PC-3 (cell line): ENCODE results near the gene CDCP1.

ENCODE experiments used
- EZH2phosphoT487 ChIP-seq: fragments of 300-600 bp; sonication (generic); IDR thresholded peaks from 2 replicates; pipeline ENCODE4 v1.6.1; 2018; ENCODE audit warnings: mild to moderate bottlenecking, antibody characterized with exemption, low read length, borderline replicate concordance
- TF ChIP-seq, protein P1 (sequence below): fragments of 300-600 bp; sonication (generic); conservative IDR thresholded peaks from 2 replicates; pipeline ENCODE4 v1.5.1; 2017; ENCODE audit warnings: antibody characterized with exemption, low read depth, mild to moderate bottlenecking, low read length

DNA sequence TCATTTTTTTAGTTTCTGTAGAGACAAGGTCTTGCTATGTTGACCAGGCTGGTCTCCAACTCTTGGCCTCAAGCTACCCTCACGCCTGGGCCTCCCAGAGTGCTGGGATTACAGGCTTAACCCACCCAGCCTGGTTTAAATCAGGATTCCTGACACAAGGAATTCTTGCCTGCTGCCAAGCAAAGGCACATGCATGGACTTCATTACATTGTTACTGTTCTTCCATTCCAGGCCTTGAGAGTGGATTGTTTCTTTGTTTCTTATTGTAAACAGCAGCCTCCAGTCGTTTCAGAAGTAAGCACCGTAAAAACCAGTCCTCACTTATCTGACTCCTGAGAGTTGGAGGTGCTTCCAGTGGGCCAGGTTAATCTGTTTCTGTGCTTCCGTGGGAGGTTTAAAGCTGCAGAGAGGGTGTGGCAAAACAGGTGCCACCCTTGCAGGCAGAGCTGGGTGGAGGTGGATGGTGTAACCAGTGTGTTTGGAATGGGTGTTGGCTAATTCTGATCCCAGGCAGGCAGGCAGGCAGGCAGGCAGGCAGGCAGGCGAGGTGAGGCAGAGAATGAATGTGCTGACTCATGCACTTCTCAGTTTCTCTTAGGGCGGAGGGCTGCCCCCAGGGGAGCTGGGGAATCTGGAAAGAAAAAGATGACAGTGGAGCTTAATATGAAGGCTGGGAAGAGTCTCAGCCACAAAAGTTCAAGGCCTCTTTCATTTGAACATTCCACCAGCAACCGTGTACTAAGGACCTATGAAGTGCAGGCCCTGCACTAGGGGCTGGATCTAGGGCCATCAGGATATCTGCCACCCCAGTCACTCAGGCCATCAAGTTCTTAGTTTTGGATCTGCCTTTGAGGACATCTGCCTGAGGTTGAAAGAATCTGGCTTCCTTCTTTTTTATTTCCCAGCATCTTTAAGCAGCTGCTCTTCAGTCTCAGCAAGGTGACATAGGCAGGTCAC lies 37.0 kb upstream of the CDCP1 start:
- TF ChIP-seq, protein P1, sequence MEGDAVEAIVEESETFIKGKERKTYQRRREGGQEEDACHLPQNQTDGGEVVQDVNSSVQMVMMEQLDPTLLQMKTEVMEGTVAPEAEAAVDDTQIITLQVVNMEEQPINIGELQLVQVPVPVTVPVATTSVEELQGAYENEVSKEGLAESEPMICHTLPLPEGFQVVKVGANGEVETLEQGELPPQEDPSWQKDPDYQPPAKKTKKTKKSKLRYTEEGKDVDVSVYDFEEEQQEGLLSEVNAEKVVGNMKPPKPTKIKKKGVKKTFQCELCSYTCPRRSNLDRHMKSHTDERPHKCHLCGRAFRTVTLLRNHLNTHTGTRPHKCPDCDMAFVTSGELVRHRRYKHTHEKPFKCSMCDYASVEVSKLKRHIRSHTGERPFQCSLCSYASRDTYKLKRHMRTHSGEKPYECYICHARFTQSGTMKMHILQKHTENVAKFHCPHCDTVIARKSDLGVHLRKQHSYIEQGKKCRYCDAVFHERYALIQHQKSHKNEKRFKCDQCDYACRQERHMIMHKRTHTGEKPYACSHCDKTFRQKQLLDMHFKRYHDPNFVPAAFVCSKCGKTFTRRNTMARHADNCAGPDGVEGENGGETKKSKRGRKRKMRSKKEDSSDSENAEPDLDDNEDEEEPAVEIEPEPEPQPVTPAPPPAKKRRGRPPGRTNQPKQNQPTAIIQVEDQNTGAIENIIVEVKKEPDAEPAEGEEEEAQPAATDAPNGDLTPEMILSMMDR: no peak
- no peak for TF ChIP-seq EZH2phosphoT487
